Natural killer cell (primary cell): Measurements from ENCODE around the gene TRMT13. TPM values are rescaled to one million over a fixed set of nuclear protein-coding genes. Genes with fewer than 3 reads are reported as not detected.

Source experiments
- ATAC-seq, 3 donors: fragments of 150-1000 bp in 2 of 3; fragments of 200-7000 bp in 1 of 3; cut with Tn5 transposase; 1 replicate in 1 of 3; 2 replicates in 2 of 3; pipeline ENCODE4 v1.10.0; 2021; ENCODE audit warnings: mild to moderate bottlenecking in 2 of 3, moderate library complexity in 2 of 3
- DNase-seq, 2 donors: peaks; one replicate each; pipeline versions ENCODE4 v3.0.0 to v3.0.0-alpha.2; 2013 to 2021; ENCODE audit warnings: mixed read lengths in 1 of 2
- H3K27ac ChIP-seq: one replicate; pipeline ENCODE4 v1.5.1; 2013; ENCODE audit warnings: mild to moderate bottlenecking, low read length
- H3K27me3 ChIP-seq: one replicate; pipeline ENCODE4 v1.6.1; 2013; ENCODE audit warnings: low read length; ENCODE audit not compliant: control insufficient read depth, insufficient read depth
- H3K36me3 ChIP-seq: one replicate; pipeline ENCODE4 v1.6.1; 2013; ENCODE audit warnings: low read length; ENCODE audit not compliant: control insufficient read depth, insufficient read depth
- H3K4me1 ChIP-seq: one replicate; pipeline ENCODE4 v1.6.1; 2013; ENCODE audit warnings: low read length; ENCODE audit not compliant: control insufficient read depth, insufficient read depth
- H3K4me3 ChIP-seq: one replicate; pipeline ENCODE4 v1.5.1; 2013; ENCODE audit warnings: low read length
- H3K9me3 ChIP-seq: one replicate; pipeline ENCODE4 v1.6.1; 2013; ENCODE audit warnings: low read length; ENCODE audit not compliant: control insufficient read depth, insufficient read depth
- H3K27ac Mint-ChIP-seq, 2 donors: one replicate each; pipeline ENCODE4 v1.8.0; 2022; ENCODE audit warnings: mild to moderate bottlenecking in 2 of 2, mixed read lengths in 2 of 2, moderate library complexity in 1 of 2
- H3K27me3 Mint-ChIP-seq, 2 donors: one replicate each; pipeline ENCODE4 v1.8.0; 2022; ENCODE audit warnings: low read depth in 2 of 2, mixed read lengths in 2 of 2
- H3K36me3 Mint-ChIP-seq: one replicate; pipeline ENCODE4 v1.8.0; 2022; ENCODE audit warnings: mixed read lengths
- H3K4me1 Mint-ChIP-seq, 2 donors: one replicate each; pipeline ENCODE4 v1.8.0; 2022; ENCODE audit warnings: mixed read lengths in 2 of 2
- H3K4me3 Mint-ChIP-seq: one replicate; pipeline ENCODE4 v1.8.0; 2022; ENCODE audit warnings: mild to moderate bottlenecking, moderate library complexity, mixed read lengths
- H3K9me3 Mint-ChIP-seq, 2 donors: one replicate each; pipeline ENCODE4 v1.8.0; 2022; ENCODE audit warnings: mixed read lengths in 2 of 2
- WGBS: methylation state at CpG from one replicate; pipeline ENCODE4 v1.1.7; 2013; ENCODE audit warnings: missing lambda C conversion rate; ENCODE audit not compliant: insufficient coverage; 5-methylcytosine and 5-hydroxymethylcytosine counted together
- intact Hi-C: fragments of 100-400 bp; cut with micrococcal nuclease; formaldehyde crosslinking; loops from one replicate; pipeline ENCODE4 v1.14.2; 2022
- total RNA-seq, 4 donors: library from RNA; stranded (reverse); fragments of 120-200 nt in 1 of 4; gene quantifications; one replicate each; pipeline versions ENCODE4 v1.2.3 to v1.2.4, GENCODE V29; 2013 to 2022
- TF ChIP-seq, protein P1 (sequence below): fragments of 200-600 bp; IDR thresholded peaks from one replicate; pipeline ENCODE4 v1.8.0; 2022; ENCODE audit warnings: antibody characterized with exemption

Gene TRMT13
- total RNA-seq, 3 donors from 2014 or later (not counting 1 experiment from before 2014, with no cell fraction given), result 12.7 to 22.3 (median 13.4) TPM

DNA sequence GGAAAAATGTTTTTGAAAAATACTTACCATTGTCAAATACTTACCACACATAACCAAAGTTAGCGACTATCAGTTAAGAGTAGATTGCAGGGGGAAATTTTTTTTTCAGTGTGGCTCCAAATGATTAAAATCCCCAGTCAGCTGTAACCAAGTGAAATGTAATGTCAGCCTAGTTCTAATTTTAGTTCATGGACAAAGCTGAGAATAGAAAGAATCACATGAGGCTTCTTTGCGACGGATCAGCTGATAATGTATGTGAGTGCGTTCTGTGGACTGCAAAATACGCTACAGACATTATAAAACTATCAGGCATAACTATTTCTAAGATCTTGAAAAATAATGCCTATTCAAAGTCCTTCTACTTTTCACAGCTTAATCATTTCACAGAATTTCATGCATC, 45.1 kb downstream of the TRMT13 start, which contains the start of gene LRRC39:
LRRC39 (minus strand) TSS at position 166 of the 400 bp plus-strand sequence. CDS start 9,740 bp downstream, outside the sequence.
- intact Hi-C loops, result no loop called here

DNA sequence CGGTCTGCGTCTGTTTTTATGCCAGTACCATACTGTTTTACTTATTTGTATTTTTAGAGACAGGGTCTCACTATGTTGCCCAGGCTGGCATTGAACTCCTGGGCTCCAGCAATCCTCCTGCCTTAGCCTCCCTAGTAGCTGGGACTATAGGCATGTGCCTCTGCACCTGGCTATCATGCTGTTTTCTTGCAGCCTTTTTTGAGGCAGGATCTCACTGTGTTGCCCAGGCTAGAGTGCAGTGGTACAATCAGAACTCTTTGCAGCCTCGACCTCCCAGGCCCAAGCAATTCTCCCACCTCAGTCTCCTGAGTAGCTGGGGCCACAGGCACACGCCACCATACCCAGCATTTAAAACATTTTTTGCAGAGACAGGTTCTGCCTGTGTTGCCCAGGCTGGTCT, 50.4 kb downstream of the TRMT13 start:
- 91% methylated on average over 3 of the region's 4 CpGs for whole genome bisulfite sequencing
- Mint-ChIP-seq H3K4me3 (no peak overlapping the region), H3K36me3 (no peaks in the 10 kb centered on the region)

More for the DNA sequence above, 45.1 kb downstream of the TRMT13 start, which contains the start of gene LRRC39:
- no peaks in the 10 kb centered on the region for H3K36me3 Mint-ChIP-seq
- no peaks in the 10 kb centered on the region for H3K36me3 ChIP-seq
- no peak within 1 kb of the TSS for H3K4me3 Mint-ChIP-seq
- 94% methylated on average over 3 of the region's 5 CpGs for WGBS
- H3K27ac Mint-ChIP-seq, result no peak within 1 kb of the TSS
- H3K27ac ChIP-seq, result no peak within 1 kb of the TSS
- ATAC-seq (no peak), DNase-seq (no peak)
- H3K4me1 ChIP-seq, result no peaks in the 10 kb centered on the region
- H3K4me1 Mint-ChIP-seq, result no peaks in the 10 kb centered on the region
- no peaks in the 10 kb centered on the region for H3K27me3 ChIP-seq
- H3K9me3 ChIP-seq, result no peaks in the 10 kb centered on the region
- H3K27me3 Mint-ChIP-seq, result no peaks in the 10 kb centered on the region
- H3K4me3 ChIP-seq, result no peak within 1 kb of the TSS
- H3K9me3 Mint-ChIP-seq, result no peaks in the 10 kb centered on the region
- TF ChIP-seq, protein P1, sequence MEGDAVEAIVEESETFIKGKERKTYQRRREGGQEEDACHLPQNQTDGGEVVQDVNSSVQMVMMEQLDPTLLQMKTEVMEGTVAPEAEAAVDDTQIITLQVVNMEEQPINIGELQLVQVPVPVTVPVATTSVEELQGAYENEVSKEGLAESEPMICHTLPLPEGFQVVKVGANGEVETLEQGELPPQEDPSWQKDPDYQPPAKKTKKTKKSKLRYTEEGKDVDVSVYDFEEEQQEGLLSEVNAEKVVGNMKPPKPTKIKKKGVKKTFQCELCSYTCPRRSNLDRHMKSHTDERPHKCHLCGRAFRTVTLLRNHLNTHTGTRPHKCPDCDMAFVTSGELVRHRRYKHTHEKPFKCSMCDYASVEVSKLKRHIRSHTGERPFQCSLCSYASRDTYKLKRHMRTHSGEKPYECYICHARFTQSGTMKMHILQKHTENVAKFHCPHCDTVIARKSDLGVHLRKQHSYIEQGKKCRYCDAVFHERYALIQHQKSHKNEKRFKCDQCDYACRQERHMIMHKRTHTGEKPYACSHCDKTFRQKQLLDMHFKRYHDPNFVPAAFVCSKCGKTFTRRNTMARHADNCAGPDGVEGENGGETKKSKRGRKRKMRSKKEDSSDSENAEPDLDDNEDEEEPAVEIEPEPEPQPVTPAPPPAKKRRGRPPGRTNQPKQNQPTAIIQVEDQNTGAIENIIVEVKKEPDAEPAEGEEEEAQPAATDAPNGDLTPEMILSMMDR, result no peak

DNA sequence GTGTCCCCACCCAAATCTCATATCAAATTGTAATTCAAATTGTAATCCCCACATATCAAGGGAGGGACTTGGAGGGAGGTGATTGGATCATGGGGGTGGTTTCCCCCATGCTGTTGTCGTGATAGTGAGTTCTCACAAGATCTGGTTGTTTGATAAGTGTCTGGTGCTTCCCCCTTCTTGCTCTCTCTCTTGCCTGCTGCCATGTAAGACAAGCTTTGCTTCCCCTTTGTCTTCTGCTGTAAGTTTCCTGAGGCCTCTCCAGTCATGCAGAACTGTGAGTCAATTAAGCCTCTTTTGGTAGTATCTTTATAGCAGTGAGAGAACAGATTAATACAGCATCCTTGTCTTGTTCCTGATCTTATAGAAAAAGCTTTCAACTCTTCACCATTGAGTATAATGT, 51.6 kb downstream of the TRMT13 start:
- H3K4me3 ChIP-seq, result no peak overlapping the region
- no peaks in the 10 kb centered on the region for H3K9me3 Mint-ChIP-seq
- TF ChIP-seq, protein P1, result no peak
- H3K4me3 Mint-ChIP-seq, result no peak overlapping the region
- no peak overlapping the region for H3K27ac ChIP-seq
- H3K27me3 ChIP-seq, result no peaks in the 10 kb centered on the region
- intact Hi-C loops, result no loop called here
- no peaks in the 10 kb centered on the region for H3K36me3 Mint-ChIP-seq
- DNase-seq (no peak), ATAC-seq (no peak)
- no peaks in the 10 kb centered on the region for H3K4me1 Mint-ChIP-seq
- H3K27ac Mint-ChIP-seq, result no peak overlapping the region
- WGBS, result 9% methylated on average over 1 of the region's 1 CpG
- no peaks in the 10 kb centered on the region for H3K36me3 ChIP-seq
- no peaks in the 10 kb centered on the region for H3K4me1 ChIP-seq
- H3K9me3 ChIP-seq, result no peaks in the 10 kb centered on the region
- no peaks in the 10 kb centered on the region for H3K27me3 Mint-ChIP-seq

More for the DNA sequence above, 50.4 kb downstream of the TRMT13 start:
- DNase-seq, result no peak
- no peaks in the 10 kb centered on the region for H3K36me3 ChIP-seq
- intact Hi-C loops, result no loop called here
- no peak overlapping the region for H3K4me3 ChIP-seq
- no peaks in the 10 kb centered on the region for H3K27me3 Mint-ChIP-seq
- no peak for ATAC-seq
- H3K27ac ChIP-seq, result no peak overlapping the region
- no peaks in the 10 kb centered on the region for H3K9me3 Mint-ChIP-seq
- no peaks in the 10 kb centered on the region for H3K4me1 ChIP-seq
- no peaks in the 10 kb centered on the region for H3K4me1 Mint-ChIP-seq
- no peaks in the 10 kb centered on the region for H3K27me3 ChIP-seq
- no peak overlapping the region for H3K27ac Mint-ChIP-seq
- TF ChIP-seq, protein P1, result no peak
- H3K9me3 ChIP-seq, result no peaks in the 10 kb centered on the region

DNA sequence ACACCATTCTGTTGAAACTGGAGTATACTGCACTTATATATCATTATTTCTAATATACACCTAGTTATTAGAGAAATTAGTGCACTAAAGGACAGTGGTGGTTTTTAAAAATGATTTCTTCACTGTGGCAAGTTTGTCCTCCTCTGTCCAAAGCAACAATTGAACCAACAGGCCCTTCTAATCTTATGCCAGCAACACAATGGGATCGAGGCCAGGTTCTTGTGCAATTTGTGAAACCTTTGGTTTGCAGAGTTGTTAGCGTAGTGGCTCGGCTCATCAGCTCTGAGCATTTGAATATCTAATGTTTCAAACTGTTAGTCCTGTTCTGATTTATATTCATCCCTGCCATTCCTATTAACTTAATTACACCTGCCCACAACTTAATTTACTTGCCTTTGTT, 54.9 kb downstream of the TRMT13 start:
- Histone ChIP-seq H3K36me3 (no peaks in the 10 kb centered on the region), H3K9me3 (no peaks in the 10 kb centered on the region), H3K27me3 (no peaks in the 10 kb centered on the region), H3K4me3 (no peak overlapping the region), H3K27ac (no peak overlapping the region), H3K4me1 (no peaks in the 10 kb centered on the region)
- Mint-ChIP-seq H3K4me1 (no peaks in the 10 kb centered on the region), H3K9me3 (no peaks in the 10 kb centered on the region), H3K36me3 (peaks cover 7% of the 10 kb centered on the region), H3K27ac (no peak overlapping the region), H3K4me3 (no peak overlapping the region), H3K27me3 (no peaks in the 10 kb centered on the region)
- ATAC-seq, result no peak
- intact Hi-C loops, result no loop called here
- no peak for DNase-seq
- TF ChIP-seq, protein P1, result no peak
- 96% methylated on average over 3 of the region's 3 CpGs for WGBS
